HG02981 (cell line): ENCODE results near the gene SDK2.

Experiments used
- ATAC-seq: cut with Tn5 transposase; IDR thresholded peaks from one replicate; pipeline ENCODE4 v1.9.1; 2021; ENCODE audit warnings: mild to moderate bottlenecking, moderate library complexity; ENCODE audit not compliant: unreplicated experiment

SDK2 gene

DNA sequence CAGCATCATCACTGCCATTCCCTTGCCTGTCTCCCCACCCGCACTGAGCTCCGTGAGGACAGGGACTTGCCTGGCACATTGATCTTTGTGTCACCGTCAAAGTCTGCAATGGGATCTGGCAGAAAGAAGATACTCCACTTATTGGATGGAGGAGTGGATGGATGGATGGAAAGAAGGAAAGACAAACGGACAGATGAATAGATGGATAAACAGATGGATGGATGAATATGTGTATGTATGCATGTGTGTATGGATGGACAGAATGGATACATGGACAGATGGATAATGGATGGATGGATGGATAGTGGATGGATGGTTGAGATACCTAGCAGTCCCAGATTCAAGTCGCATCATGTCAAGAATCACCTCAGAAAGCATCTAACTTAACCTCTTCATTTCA is 99.9 kb downstream of the SDK2 start:
- ATAC-seq: no peak

DNA sequence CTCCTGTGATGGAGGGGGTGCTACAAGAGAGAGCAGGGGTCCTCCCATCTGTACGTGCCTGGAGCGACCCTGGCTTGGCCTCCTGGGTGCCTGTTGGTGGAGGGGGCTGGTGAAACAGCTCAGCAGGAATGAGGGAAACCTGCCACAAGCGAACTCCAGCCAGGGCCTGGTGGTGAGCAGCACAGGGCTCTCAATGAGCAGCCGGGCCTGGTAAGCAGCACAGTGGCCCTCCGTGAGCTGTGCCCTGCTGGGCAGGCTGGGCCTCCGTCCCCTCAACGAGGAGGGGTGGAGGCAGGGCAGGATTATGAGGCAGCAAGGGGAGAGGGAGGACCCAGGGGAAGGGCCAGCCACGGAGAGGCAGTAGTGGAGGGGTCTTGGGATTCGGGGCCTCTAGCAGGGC is 101.9 kb downstream of the SDK2 start:
- ATAC-seq: no peak

DNA sequence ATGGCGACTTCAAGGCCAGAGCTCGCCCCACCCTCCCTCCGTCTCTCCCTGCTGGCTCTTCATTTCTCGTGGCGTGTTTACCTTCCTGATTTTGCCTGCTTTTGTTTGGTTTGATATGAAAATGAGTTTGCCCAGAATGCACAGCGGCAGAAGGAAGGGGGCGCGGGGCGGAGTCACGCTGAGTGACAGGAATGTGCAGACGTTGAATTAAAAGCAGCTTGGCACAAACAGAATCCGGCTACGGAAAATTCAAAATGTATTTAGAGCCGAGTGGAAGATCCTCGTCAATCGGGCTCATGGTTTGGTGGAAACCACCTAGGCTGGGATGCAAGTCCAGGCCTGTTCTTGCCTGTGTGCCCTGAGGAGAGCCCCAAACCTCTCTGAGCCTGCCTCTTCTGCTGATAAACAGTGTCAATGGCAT is 102.7 kb downstream of the SDK2 start:
- ATAC-seq: no peak

DNA sequence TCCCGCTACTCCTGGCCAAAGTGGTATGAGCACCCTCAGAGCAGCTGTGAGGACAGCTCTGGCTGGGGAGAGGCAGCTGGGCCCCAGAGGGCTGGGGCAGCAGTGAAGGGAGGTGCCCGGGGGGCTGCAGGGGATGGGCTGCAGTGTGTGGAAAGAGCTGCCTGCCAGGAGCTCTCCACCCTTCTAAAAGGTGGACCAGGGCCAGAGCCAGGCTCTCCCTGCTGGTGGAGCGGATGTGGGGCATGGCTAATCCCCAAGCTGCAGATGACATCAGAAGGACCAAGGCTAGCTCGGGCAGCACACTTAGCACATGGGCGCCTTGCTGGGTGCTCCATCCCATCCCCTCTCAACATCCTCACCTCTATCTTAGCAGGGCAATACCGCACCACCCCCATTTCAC is 103.1 kb downstream of the SDK2 start:
- no peak for ATAC-seq

DNA sequence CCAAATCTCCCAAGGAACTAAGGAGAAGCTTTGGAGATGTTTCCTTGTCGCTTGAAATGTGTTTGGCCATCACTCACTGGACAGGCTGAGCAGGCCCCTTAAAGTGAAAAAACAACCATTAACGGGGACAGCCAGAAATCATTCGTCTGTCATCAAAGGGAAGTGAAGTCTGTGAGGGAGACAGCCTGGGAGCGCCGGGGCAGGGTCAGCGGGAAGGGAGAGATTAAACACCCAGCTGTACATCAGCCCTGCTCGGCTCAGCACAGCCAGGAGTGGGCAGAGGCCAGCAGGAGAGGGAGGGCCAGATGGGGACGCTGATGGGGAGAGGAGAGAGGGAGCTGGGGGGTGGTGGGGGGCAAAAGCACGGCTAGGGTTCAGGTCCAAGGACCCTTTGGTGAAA is 105.1 kb downstream of the SDK2 start:
- ATAC-seq: no peak

DNA sequence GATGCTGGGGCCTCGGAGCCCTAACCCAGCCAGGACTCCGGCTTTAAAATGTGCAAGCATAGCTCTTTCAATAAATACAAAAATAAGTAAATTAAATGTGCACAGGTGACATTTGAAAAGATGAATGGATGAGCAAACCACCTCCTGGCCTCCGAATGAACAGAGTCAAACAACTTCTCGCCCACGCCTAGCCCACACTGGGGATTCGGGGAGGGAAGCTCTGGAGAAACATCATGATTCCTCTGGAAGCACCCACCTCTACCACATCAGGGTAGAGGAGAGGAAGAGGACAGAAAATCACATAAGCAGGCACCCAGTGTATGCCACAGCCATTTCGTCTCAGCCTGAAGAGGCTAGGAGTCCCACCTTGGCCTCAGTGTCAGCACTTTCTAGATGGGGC is 105.8 kb downstream of the SDK2 start:
- no peak for ATAC-seq

DNA sequence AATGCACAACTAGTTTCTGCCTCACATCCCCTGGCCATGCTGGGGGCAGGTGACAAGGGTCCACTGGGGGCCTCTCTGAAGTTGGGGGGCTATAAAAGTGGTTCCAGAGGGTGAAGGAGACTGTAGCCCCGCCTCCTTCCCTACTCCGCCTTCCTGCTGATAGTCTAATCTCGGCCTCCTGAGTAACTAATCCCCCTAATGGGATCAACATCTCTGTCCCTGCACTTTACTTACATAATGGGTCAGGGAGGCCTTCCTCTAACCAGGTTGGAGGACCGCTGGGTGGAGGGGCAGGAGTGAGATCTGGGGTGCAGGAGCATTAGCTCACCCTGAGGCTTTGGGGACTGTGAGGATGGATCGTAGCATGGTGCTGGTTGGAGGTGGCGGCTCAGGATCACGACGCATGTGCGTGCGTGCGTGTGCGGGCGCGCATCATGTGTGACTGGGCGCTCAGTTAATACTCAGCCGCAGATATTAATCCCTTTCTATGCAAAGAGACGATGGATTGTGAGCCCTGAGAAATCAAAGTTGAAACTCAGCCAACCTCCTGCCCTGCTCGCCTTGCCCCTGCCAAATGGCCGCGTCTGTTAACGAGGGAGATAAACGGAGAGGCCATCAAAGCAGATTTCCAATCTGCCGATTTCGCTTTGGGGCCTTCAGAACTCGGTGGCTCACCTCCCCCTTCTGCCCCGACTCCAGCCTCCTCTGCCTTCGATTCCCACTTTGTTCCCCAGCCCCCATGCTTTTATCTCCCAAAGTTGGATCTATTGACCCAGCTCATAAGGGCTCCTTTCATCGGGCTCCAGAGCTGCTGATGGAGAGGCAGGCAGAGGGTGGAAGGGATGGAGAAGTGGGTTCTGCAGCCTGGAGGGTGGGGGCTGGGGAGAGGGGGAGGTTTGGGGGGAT is 107.3 kb downstream of the SDK2 start:
- ATAC-seq: no peak

DNA sequence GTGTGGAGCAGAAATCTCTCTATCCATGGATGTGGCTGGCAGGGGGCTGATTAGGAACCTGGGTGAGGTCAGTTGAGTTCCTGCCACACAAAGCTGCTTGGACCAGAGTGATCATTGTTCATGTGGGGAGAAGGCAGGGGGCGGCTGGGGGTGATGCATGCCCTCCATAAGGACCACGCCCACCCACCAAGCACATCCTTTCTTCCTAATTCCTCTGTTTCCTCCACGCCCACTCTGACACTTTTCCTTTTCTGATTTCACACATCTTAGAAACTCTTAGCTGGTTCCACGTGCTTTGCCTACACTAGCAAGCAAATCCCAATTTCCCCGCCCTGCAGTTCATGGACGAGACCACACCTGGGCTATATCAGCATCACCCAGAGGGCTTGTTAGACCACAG is 108.5 kb downstream of the SDK2 start:
- ATAC-seq: no peak

DNA sequence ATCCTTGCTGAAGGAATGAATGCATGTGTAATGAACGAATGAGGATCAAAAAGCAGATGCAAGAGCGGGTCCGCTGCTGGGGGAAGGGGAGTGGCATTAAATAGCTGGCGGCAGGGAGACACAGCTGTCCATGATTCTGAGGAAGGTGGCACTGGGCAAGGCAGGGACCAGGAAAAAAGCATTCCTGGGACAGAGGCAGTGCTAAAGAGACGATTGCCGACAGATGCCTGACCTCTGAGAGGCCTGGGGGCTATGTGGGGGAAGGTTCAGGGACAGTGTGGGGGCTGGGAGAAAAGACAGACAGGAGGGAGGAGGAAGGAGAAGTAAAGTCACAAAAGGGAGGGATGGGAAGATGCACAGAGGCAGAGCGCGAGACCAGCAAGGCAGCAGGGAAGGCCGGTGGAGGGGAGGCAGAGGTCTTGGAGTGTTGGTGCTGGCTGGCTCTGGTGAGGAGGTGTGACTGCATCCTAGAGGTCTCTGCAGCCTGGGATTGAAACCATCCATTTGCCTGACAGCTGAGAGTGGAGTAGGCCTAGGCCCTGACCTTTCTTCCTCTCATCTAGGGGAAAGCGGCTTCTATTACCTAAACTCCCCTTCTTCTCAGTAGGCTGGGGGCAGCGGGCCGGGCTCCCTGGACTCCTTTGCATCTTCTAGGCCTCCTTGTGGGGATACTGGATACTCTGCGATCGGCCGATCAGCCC is 109.9 kb downstream of the SDK2 start:
- ATAC-seq: no peak

DNA sequence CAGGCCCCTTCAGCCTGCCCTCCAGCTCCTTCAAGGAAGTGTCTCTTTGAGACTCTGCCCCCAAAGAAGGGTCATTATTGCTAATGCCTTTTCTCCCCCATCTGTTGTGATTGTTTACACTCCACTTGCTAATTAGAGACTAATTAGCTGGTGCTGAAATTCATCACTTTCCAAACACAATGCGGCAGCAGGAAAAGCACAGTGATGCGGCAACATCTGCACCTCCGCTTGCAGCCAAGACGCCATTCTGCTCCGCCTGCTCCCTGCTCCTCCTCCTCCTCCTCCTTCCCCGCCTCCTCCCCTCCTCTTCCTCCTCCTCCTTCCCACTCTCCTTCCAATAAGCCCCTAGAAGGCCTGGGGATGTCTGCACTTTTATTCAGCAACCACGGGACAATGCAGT is 110.5 kb downstream of the SDK2 start:
- ATAC-seq: no peak

DNA sequence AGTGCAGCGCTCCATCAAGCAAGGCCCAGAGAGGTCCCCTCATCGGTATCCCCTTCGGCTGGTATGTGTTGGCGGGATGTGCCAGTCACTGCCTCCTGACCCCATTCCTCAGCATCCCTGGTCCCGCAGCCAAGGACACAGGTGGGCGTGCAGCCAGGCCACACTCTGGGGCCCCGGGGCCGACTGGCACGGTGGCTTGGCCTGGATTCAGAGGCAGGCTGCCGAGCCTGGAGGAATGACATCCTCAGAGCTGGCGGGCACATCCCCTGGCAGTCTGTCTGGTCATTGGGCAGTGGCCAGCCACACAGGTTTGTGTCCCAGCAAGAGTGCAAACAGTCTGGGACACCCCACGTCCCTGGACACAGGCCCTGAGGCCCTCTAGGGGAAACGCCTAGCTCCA is 111.1 kb downstream of the SDK2 start:
- no peak for ATAC-seq

DNA sequence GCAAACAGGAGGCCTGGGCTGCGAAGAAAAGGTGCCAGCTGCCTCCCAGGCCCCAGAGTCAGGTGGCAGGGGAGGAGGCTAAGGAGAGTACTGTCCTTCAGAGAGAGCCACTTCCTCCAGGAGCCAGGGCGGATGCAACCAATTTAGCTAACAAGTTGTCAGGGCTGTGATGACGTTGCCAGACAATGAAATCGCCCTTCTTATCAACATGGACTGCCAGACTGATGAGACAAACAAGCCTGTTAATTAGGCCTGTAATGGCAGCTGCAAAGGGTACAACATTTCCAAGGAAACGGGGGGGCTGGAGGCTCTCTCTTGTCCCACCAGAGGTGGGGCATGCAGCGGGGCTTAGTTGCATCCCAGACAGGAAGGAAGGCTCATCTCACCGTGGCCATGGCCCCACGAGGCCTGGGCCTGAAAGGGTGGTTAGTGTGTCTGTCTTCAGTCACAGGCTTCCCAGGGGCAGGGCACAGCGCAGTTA is 111.8 kb downstream of the SDK2 start:
- no peak for ATAC-seq

DNA sequence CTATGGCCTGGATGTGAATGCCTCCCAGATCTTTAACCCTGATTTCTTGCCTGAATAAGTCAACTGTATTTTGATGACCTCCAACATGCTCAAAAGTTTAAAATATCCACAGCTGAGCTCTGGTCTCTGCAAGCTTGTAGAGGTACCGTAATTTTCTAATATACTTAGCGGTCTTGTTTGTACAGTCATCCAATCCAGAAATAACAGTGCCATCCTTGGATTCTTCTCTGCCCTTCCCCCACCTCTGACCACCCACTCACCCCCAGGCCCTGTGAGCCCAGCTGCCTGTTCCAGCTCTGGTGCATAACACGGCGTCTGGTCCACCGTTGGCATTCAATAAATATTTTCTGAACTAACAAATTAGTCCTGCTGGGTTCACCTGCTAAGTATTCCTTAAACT is 113.1 kb downstream of the SDK2 start:
- no peak for ATAC-seq

DNA sequence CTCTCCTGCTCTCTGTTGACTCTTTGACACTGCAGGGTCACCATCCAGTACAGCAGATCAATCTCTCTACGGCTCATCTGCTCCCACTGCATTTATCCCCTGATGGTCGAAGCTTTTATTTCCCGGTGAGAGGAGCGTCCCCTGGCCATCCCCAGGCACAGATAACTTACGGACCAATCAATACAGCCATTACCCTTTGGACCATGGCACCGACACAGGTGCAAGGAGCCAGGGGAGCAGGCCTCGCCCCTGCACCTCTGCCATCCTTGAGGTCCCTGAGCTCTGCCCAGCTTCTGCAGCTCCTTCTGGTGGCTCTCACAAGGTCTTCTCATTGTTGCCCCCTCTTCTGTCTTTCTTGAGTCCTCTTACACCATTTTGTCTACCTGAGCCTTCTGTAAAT is 115.6 kb downstream of the SDK2 start:
- ATAC-seq: no peak

DNA sequence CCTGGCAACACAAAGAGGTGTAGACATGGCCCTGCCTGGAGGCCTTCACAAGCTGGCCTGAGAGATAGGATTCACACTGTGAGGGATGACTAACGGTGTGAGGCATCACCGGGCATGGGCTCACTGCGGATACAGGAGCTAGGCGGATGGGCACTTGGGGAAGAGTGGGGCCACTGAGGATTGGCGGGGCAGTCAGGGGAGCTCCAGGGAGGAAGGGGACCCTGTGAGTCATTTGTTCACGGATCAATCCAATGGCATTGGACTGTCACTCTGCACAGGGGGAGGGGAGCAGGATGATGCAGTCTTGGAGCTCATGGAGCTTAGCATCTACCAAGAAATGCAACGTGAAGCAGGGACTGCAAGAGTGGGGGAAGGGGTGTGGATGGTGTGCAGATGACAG is 117.3 kb downstream of the SDK2 start:
- ATAC-seq: no peak

DNA sequence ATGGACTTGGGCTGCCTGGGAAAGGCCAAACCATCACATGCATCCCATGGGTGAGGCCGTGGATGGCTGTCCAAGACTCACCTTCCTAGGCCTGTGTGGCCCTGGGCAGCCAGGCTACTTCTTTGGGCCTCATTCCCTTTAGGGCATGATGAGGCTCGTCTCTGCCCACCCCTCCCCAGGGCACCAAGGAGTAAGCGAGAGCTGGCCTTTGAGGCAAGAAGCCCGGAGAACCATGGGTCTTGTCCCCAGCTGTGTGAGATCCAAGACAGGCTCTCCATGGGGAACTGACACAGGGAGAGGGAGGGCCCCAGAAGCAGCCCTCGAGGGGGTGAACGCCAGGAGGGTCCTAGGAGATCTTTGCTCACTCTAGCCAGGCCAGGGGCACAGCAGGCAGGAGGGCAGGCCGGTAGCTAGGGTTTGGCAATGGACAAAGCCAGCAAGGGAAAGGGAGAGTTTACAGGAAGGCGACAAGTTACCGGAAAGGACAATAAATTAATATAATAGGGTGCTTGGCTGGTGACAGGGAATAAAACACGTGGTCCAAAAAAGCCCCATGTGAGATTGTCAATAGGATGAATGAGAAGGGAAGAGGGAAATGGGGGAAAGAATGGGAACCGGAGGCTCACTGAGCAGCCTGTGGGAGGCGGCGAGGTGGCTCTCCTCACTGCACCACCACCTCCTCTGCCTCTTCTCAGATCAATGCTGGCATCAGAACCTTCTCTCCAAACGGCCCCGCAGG is 119.1 kb downstream of the SDK2 start:
- no peak for ATAC-seq

DNA sequence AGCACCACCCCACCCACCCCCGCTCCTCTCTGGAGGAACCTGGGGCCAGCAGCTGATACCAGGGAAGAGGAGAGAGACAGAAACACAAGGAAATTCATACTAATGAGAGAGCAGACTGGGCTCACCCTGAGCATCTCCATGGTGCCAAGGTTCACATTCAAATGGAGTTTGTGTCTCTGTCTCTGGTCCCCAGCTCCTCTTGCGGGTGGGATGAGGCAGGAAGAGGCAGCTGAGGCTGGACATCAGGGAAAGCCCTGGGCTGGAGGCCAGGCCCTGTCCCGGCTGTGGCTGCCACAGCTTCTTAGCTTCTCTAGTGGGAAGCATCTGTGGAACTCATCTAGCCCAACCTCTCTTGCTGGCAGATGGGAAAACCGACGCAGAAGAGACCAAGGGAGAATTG is 121.5 kb downstream of the SDK2 start:
- no peak for ATAC-seq

DNA sequence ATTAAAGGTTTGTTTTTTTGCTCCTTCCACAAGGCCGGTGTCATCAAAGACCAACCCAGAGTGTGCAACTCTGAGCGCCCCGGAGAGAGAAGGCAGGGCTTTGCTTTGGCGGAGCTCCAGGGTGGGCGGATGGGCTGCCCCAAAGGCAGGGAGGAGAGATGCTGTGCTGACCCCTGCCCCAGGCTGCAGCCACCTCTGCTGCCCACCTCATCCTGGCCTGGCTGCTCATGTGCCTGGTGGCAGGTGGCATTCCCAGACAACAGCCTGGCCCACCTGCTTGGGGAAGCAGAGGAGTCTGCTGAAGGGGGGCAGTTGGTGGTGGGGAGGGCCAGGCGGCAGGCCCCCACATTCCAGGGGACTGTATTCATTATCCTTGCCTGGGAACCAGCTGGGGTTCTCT is 122.1 kb downstream of the SDK2 start:
- ATAC-seq: no peak

DNA sequence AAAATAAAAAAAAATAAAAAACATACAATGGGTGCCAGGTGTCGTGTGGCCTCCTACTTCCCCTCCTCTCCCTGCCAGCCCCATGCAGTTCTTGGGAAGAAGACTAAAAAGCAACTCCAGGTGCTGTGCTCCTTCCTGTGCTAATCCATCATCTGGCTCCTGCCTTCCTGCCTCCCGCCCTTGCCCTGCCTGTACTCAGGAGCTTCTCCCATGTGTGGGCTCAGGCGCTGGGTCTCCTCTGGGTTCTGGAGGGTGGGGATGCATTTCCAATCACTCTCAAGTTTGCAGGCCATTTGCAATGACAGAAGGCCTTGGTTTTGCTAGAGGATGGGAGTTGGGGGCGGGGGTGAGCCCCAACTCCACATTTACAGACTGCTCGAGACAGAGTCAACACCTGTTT is 122.9 kb downstream of the SDK2 start:
- no peak for ATAC-seq

DNA sequence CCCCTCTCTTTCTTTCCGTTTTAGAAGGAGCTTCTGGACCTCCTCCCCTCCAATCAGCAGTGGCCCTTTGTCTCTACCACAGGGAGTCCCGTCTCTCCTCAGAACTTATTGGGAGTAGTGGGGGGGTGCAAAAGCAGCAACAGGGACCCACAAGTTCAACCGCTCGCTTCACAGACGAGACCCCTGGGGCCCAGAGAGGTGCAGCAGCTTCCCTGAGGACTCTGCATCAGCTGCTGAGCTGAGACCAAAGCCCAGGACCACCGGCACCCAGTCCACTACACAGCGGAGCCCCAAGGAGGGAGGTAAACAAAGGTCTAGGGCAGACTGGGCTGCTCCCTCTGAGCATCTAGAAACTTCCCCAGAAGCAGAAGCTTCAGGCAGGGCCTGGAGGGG is 123.9 kb downstream of the SDK2 start:
- no peak for ATAC-seq

DNA sequence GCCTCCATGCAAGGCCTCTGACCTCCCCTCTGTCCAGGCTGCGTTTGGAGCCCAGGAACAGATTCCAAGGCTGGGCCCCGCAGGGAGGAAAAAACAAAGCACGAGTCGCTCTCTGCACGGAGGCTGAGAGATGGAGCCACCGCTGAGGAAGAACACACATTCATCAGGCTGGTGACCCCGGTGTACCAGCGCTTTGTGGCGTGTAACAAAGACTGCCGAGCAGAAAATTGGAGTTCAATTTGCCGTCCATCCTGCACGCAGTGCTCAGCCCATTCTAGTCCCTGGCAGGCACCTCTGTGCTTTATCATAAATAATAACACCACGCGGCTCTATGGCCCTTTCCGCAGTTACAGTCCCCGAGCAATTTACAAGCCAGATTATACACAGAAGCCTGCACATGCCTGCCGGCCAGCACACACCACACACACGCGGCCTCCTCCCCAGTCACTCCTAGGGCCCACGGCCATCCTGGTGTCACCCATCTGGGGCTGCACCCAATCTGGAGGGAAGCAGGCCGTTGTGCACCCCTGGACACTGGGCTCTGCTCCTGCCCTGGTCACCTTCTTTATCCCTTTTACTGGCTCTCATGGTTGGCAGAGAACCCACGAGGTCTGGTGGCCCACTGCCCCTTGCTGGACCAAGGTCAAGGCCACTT is 124.4 kb downstream of the SDK2 start:
- ATAC-seq: no peak
